ENCODE data around the gene CIP2A.
A peak's percentile ranks its signal among the peaks of the same experiment; 100 is the strongest.

The CIP2A gene

GRCh38 chr3:108518895-108519294 is 70.3 kb downstream of the CIP2A start:
- peak; percentile 91 for DNase-seq (ENCODE audit: low read depth)
- TF ChIP-seq CTCF (IDR thresholded peaks at IDR 0.05; ENCODE audit: insufficient read depth, low read depth, low read length, missing control alignments) = no peak

GRCh38 chr3:108516881-108517280 is 72.4 kb downstream of the CIP2A start:
- H3K4me3 ChIP-seq (ENCODE audit: low read length) = no peak overlapping the region
- no peak for DNase-seq (ENCODE audit: low read depth)
- TF ChIP-seq CTCF (IDR thresholded peaks at IDR 0.05; ENCODE audit: insufficient read depth, low read depth, low read length, missing control alignments) = no peak

More at GRCh38 chr3:108518895-108519294, 70.3 kb downstream of the CIP2A start:
- no peak overlapping the region for H3K4me3 ChIP-seq (ENCODE audit: low read length)

- H3K4me3 ChIP-seq (ENCODE audit: low read length) = no peak overlapping the region
- TF ChIP-seq CTCF (IDR thresholded peaks at IDR 0.05; ENCODE audit: insufficient read depth, low read depth, low read length, missing control alignments) = no peak
- DNase-seq (ENCODE audit: low read depth) = peak; percentile 41
Observed at GRCh38 chr3:108513961-108514360, 75.3 kb downstream of the CIP2A start.

- DNase-seq (ENCODE audit: low read depth) = no peak
Observed at GRCh38 chr3:108512671-108513070, 76.6 kb downstream of the CIP2A start.

GRCh38 chr3:108511490-108511889 is 77.7 kb downstream of the CIP2A start:
- DNase-seq (ENCODE audit: low read depth) = peak; percentile 10
- TF ChIP-seq CTCF (IDR thresholded peaks at IDR 0.05; ENCODE audit: insufficient read depth, low read depth, low read length, missing control alignments) = no peak
- H3K4me3 ChIP-seq (ENCODE audit: low read length) = no peak overlapping the region

More at GRCh38 chr3:108512671-108513070, 76.6 kb downstream of the CIP2A start:
- no peak for TF ChIP-seq CTCF (IDR thresholded peaks at IDR 0.05; ENCODE audit: insufficient read depth, low read depth, low read length, missing control alignments)
- no peak overlapping the region for H3K4me3 ChIP-seq (ENCODE audit: low read length)

- no peak for DNase-seq (ENCODE audit: low read depth)
- no peak for TF ChIP-seq CTCF (IDR thresholded peaks at IDR 0.05; ENCODE audit: insufficient read depth, low read depth, low read length, missing control alignments)
- no peak overlapping the region for H3K4me3 ChIP-seq (ENCODE audit: low read length)
Observed at GRCh38 chr3:108511055-108511454, 78.2 kb downstream of the CIP2A start.

GRCh38 chr3:108510496-108510895 is 78.7 kb downstream of the CIP2A start, which contains the start of gene MYH15:
Gene MYH15 (minus strand): TSS chr3:108510596. CDS start chr3:108510530, 66 bp downstream.
- no peak within 1 kb of the TSS for H3K4me3 ChIP-seq (ENCODE audit: low read length)
- TF ChIP-seq CTCF (IDR thresholded peaks at IDR 0.05; ENCODE audit: insufficient read depth, low read depth, low read length, missing control alignments) = no peak
- DNase-seq (ENCODE audit: low read depth) = no peak
